22Rv1 (cell line): ENCODE results near the gene PKP4.

Experiments used
- ZFX ChIP-seq: fragments of 450-650 bp; IDR thresholded peaks from 2 replicates; pipeline ENCODE4 v1.6.1; 2017; ENCODE audit warnings: antibody characterized with exemption, borderline replicate concordance
- TF ChIP-seq, protein P1 (sequence below): fragments of 450-650 bp; IDR thresholded peaks from 2 replicates; pipeline ENCODE4 v1.5.1; 2017; ENCODE audit warnings: mild to moderate bottlenecking

DNA sequence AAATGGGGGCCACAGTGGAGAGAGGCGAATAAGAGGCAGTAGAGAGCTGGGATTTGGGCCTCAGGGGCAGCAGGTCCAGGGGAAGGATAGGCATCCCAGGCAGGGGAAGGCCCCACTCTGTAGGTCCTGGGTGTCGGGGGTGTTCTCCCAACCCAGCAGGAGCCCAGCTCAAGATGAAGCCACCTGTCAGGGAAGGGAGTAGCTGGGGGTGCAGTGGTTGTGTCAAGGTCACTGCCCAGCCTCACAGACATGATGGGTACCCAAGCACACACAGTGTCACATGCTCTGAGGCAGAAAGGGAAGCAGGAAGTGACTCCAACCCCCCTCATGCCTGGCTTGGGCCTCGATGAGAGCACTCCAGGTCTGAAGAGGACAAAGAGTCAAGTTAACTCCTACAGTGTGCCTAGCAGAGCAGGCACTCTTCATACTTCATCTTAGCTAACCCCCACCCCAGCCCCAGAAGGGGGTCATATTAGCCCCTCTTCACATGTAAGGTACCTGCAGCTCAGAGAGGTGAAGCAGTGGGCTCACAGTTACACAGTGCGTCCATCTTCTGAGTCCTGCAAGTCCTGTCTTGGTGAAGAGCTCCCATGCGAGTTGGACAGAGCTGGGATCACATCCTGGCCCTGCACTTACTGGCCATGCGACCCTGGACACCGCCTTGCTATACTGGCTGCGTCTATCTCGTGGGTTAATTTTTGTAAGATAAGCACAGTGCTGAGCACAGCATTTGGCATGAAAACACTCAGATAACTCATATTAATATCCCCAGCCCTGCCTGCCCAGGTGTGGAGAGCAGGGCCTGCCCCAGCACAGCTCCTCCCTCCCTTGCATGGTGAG lies 265.7 kb downstream of the PKP4 start:
- TF ChIP-seq, protein P1, sequence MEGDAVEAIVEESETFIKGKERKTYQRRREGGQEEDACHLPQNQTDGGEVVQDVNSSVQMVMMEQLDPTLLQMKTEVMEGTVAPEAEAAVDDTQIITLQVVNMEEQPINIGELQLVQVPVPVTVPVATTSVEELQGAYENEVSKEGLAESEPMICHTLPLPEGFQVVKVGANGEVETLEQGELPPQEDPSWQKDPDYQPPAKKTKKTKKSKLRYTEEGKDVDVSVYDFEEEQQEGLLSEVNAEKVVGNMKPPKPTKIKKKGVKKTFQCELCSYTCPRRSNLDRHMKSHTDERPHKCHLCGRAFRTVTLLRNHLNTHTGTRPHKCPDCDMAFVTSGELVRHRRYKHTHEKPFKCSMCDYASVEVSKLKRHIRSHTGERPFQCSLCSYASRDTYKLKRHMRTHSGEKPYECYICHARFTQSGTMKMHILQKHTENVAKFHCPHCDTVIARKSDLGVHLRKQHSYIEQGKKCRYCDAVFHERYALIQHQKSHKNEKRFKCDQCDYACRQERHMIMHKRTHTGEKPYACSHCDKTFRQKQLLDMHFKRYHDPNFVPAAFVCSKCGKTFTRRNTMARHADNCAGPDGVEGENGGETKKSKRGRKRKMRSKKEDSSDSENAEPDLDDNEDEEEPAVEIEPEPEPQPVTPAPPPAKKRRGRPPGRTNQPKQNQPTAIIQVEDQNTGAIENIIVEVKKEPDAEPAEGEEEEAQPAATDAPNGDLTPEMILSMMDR: no peak
- no peak for TF ChIP-seq ZFX
